Activated CD4-positive, CD25-positive, alpha-beta regulatory T cell (primary cell): ENCODE measurements around the gene BMI1.

Experiments
- DNase-seq, 4 experiments: peaks; one replicate each; lab custom pipeline; 2025; lab: John Stamatoyannopoulos, UW

The BMI1 gene

DNA sequence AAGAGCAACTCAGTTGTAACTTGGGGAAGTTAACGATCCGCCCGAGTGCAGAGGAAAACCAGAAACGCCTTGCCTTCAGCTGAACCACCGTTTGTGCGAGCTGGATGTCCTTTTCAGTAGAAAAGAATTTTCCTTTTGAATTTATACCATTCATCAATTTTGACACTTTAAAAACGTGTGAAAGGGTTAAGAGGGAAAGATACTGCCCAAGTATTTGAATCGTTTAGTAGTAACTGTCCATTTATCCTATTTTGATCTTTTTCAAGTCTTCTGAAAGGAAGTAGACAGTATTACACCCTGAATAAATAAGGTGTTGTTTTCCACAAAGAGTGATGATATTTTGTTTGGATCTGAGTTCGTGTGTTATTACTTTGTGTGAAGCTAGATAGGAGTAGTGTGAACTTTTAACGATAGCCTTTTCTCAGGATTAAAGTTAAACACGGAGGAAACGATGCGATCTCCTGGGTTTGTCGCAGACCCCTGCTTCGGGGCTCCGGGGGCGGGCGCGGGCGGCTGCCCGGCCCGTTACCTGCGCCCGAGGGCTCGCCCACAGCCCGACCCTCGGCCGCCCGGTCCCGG is 830 bp upstream of the BMI1 start:
- no peak for DNase-seq

- DNase-seq: peak; percentile 41 to 61 (median 50)
Observed at GRCh38 chr10:22321156-22321923, 441 bp downstream of the BMI1 start.

DNA sequence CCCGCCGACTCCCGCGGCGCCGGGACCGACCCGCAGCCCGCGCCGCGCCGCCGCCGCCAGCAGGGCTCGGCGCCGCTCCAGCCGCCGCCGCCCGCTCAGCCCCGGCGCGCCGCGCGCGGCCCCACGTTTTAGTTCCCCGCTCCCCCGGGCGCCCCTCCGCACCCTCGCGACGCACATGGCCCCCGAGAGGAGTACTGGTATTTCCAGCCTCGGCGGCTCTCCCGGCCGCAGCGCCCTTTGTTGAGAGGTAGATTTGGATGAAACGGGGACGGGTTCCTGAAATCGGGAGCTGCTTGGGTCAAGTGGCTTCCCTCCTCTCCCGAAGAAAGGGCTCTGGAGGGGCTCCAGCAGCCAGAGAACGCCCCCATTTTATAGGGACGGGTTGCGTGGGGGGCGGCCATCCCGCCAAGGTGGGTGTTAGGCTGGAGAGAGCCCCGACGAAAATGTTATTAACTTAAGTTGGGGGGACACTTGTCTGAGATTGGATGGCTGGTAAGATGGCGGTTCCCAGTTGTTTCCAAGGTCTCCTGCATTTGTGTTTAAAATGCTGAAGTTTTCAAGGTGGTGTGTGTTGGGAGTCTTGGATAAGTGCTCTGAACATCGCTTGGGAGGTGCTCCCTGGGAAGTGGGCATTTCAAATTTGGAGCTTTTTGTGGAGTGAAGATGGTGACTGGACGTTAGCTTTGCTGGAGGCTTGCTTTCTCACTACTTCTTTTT is 1.2 kb downstream of the BMI1 start:
- peak in 1 of 4 experiments; percentile 20 for DNase-seq

DNA sequence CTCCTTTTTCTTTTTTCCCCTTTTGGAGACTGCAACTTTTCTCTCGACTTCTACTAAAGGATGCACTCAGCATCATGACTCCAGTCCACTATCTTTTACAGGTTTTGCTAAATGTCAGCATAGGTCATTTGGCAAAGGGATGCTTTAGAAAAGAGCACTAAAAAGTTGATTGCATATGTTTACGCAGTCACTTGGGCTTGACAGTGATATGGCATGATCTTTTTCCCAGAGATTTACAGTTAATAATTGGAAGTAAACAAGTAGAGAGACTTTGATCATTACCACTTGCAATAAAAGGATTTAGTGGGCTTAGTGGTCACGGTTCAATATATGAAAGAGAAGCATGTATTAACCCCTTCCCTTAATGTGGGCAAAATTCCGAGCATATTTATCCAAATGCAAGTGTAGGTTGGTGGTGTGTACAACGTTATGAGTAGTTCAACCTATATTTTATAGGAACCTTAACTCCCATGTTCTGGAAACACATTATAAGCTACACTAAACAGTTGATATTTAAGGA is 1.8 kb downstream of the BMI1 start:
- DNase-seq: no peak

DNA sequence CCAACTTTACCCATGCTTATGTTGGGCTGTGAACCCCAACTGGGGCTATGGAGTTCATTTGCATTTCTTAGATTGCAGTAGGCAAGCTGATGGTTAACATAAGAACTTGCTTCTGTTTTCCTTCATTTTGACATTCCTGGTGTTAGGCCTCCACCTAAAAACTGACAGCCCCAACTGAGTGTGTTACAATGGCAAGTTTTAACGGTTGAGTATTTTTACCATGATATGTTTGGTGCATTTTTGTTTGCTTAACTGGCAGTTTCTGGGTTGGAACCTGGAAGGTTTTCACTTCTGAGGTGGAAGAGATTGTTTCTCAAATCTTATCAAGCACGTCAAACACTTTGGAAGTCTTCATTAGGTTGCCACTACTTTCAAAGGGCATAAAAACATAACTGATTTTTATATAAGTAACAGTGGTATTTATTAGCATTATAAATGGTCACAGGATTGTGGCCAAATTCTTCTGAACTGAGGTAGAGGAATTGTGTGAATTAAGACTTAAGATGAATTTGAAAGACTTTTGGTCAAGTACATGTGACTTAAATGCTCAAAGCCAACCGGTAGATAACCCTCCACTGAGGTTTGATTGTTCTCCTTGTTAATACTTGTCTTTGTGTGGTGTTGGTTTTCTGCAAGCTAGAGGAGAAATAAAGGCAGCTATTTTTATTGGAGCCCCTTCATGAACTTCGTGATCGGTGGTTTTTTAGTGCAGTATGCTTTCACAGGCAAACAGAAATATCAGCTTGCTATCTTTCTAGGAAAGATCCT is 2.8 kb downstream of the BMI1 start:
- DNase-seq: no peak

DNA sequence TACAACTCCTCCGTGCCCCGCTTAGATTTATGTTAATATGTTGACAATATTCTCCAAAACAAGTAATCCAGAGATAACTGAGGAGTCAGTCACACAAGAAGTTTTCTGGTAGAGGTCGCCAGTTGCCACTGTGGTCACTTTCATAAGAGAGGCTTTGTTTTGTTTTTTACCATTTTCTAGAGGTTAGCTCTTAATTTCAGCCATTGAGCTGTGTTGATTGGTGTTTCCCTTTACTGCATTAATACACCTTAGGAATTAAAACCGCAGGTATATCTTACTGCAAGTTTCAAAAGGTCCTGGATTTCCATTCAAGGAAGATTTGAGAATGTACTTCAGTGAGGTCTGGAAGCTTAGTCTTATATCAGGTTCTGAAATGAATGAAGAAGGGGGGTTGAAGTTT is 3.5 kb downstream of the BMI1 start:
- no peak for DNase-seq

- DNase-seq: no peak
Observed at GRCh38 chr10:22324893-22325271, 4.0 kb downstream of the BMI1 start.

GRCh38 chr10:22325272-22326144 is 4.6 kb downstream of the BMI1 start:
- DNase-seq: peak in 3 of 4 experiments; percentile 24 to 55 (median 39)

DNA sequence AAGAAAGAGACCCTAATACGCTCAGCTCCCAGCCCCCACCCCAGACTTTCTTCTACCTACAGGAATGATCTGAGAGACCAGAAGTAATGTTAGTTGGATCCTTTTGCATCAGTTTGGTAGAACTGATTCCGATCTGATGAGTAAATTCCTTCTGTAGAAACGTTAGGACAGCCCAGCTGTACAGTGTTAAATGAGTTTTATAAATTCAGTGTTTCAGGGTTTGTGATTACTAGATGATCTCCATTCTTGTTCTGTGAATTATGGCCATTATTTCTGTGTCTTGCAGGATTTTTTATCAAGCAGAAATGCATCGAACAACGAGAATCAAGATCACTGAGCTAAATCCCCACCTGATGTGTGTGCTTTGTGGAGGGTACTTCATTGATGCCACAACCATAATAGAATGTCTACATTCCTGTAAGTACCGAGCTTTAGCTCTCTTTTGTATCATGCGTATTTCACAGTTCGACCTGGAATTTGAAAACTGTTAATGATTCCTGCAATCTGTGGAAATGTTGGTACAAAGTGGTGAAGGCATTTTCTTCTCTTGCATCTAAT is 5.3 kb downstream of the BMI1 start:
- no peak for DNase-seq

- no peak for DNase-seq
Observed at GRCh38 chr10:22329150-22329549, 8.3 kb downstream of the BMI1 start.

DNA sequence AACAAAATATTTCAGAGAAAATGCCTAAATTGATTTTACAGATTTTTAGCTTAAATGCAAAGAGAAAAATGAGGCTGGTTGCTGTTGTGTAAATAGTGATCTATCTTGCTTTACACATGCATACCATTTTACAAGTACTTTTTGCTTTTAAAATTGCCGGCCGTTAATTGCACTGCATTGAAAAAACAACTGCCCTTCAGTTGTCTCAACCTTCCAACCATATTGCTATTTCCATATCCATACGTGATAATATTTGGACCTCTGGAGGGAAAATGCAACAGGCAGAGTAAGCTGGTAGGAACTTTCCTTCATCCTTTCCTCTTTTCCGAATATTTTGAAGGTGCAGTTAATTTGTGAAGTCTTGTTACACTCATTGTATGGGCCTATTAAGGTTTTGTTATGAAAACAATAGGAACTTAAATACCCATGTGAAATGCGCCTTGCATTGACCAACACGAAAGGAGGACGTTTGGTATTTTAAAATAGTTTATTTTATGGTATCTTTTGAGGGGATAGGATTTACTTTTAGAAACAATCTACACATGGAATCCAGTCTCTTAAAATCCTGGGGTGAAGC is 11.3 kb downstream of the BMI1 start:
- no peak for DNase-seq

GRCh38 chr10:22333167-22333974 is 12.5 kb downstream of the BMI1 start:
- DNase-seq: no peak

- no peak for DNase-seq
Observed at GRCh38 chr10:22333975-22334282, 13.0 kb downstream of the BMI1 start.

DNA sequence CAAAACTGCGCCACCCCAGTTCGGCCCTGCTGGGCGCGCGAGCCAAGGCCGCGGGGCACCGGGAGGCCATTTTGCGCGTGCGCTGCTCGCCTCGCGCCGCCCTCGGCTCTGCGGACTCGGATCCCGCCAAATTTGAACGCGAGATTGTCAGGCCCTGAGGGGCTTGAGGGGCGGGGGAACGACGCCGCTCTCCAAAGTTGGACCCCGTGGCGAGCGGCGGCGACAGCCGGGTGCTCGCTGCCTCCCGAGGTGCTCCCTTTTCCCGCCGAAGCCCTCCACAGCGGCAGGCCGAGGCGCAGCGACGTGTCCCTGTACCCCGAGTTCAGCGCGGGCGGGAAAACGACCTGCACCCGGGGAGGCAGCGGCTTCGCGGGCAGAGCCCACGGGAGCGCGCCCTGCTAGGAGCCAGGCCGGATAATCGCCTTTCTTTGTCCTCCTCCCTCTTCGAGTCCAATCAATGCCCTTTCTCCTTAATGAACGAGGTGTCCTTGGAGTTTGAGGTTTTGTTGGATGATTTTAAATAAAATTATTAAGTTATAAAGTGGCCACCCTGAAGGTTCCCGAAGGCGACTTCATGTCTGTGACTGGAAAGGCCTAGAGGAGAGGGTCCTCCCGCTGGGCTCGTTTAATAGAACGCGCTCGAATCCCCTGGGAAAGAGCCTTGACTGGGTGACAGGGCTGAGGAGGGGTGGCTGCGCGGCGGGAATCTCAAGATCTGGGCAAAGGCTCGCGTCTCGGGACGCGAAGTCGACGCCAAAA is 13.7 kb downstream of the BMI1 start:
- no peak for DNase-seq

- DNase-seq: peak in 3 of 4 experiments; percentile 26 to 46 (median 29)
Observed at GRCh38 chr10:22335173-22335933, 14.5 kb downstream of the BMI1 start.

DNA sequence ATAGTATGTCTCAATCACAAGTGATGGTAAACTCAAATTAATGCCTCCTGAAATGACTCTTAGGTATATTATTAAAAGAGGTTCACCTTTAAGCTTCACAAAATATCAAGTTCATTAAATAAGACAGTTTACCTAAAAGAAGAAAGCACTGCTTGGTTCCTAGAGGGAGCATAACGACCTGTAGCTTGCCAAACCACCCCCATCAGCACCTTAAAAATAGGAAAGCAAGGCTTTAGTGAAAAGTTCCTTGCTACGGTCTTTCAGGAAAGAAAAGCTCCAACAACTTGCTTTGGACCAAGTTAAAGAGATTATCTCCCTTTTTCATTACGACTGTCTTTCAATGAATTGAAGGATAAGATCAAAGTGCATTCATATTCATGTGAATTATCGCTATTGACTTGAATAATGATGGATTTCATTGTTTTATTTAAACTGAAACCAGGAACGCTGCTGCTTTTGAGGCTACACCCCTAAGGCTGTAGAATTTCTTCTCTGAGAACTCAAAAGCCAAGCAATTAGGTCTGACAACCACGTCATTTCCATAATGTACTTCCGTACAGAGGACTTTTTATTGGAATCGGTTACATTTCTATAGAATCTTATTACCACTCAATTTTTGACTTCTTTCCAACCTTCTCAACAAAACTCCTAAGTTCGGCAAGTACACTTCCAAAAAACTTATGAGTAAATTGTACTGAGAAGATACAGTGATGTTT is 17.4 kb downstream of the BMI1 start:
- no peak for DNase-seq

DNA sequence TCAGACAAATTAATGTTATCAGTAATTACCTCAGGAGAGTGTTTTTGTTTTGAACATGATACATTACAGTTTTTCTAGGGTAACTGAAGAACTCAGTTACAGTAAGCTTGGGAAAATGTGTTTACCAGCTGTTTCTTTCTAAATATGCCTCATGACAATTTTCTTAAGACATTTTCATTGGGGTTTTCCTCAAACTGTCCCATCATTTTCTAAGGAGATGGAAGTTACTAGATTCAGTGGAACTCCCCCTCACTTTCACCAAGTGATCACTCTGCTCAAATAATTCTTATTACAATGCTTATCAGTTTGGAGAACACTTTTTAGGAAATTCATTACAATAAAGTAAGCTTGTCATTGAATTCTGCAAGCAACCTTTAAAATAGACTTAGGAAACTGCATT is 18.0 kb downstream of the BMI1 start:
- DNase-seq: no peak
